Measurements from ENCODE around the gene HDAC9.
"Not testable (repeated sequence)": the region's sequence is repeated elsewhere in the genome, so short reads cannot be mapped to it uniquely, and the experiment has no call there.

HDAC9 gene

GRCh38 chr7:18900236-18900635 is 404.7 kb downstream of the HDAC9 start:
- DNase-seq (ENCODE audit: low spot score) = no peak

GRCh38 chr7:18900803-18901202 is 405.3 kb downstream of the HDAC9 start:
- DNase-seq (ENCODE audit: low spot score) = peak; percentile 27

- DNase-seq (ENCODE audit: low spot score) = no peak
Observed at GRCh38 chr7:18901351-18901750, 405.8 kb downstream of the HDAC9 start.

DNA sequence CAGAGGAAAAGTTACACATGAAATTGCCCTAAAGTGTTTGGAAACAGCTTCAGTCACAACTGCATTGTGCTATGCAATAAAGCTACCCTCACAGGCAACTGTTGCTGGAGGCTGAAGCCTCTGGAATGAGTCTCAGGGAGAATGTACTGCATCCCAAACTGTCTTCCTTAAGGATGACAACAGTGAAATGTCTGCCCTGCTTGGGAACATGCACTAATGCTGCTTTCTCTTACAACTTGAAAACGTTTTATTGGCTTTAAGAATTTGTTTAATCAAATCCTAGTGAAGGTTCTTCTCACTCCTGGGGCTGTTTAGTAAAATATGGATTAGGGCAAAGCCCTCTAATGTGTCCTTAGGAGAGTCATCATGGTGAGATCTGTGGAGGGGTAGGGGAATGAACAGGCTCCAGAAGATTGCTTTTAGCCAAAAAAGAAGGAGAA is 406.5 kb downstream of the HDAC9 start:
- DNase-seq (ENCODE audit: low spot score) = no peak

DNA sequence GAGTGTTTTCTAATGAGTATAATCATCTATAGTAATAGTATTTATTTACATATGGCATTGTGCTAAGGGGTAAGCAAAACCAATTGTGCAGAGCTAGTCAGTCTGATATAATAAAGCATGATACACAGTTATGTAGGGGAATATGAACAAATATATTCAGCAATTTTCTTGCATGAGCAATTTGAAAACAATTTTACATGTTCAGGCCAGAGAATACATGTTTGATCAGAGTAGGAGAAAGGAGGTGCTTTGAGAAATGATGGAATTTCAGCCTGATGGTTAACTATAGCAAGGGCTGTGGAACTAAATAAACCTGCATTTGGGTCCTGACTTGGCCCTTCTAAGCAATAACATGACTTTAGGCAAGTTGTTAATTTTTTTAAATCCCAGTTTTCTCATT is 407.3 kb downstream of the HDAC9 start:
- no peak for DNase-seq (ENCODE audit: low spot score)

- no peak for DNase-seq (ENCODE audit: low spot score)
Observed at GRCh38 chr7:18903695-18904094, 408.1 kb downstream of the HDAC9 start.

- no peak for DNase-seq (ENCODE audit: low spot score)
Observed at GRCh38 chr7:18905316-18905943, 409.9 kb downstream of the HDAC9 start.

GRCh38 chr7:18906901-18907300 is 411.4 kb downstream of the HDAC9 start:
- no peak for DNase-seq (ENCODE audit: low spot score)

GRCh38 chr7:18913106-18913505 is 417.6 kb downstream of the HDAC9 start:
- DNase-seq (ENCODE audit: low spot score) = no peak

DNA sequence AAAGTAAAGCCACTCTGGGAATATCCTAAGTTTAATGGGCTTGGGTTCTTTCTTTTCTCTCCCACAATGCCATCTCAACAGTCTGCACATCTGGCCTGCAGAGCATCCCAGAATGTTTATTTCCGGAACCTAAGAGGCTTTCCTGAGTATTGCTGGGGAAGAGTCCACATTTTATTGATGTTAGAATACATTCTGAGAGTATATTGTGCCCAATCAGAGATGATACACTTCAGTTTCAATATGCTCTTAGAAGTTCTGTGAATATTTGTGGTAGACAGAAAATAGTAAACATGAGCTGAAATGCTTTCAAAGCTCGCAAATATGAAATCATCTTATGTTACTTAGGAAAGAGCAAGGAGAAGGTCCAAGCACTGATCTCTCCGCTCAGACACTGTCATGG is 421.3 kb downstream of the HDAC9 start:
- DNase-seq (ENCODE audit: low spot score) = peak; percentile 27

DNA sequence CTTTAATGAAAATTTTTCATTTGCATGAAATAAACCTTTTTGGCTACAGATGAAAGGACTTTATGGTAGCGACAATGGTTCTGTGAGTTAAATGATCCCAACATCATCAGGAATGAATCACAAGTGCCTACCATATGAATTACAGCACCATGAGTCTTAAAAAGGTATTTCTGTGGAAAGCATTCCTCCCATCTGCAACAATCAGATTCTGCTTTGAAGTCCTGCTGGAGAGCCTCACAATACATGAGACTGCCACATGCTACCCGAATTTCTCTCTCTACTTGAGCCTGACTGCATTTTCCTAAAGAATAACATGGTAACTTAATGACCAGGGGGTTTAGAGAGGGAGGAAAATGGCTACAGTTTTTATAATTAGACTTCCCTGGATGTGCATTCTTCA is 431.6 kb downstream of the HDAC9 start:
- peak; percentile 56 for DNase-seq (ENCODE audit: low spot score)

- DNase-seq (ENCODE audit: low spot score) = peak; percentile 14
Observed at GRCh38 chr7:18936265-18936664, 440.7 kb downstream of the HDAC9 start.

GRCh38 chr7:18939771-18940592 is 444.4 kb downstream of the HDAC9 start:
- DNase-seq (ENCODE audit: low spot score) = no peak

DNA sequence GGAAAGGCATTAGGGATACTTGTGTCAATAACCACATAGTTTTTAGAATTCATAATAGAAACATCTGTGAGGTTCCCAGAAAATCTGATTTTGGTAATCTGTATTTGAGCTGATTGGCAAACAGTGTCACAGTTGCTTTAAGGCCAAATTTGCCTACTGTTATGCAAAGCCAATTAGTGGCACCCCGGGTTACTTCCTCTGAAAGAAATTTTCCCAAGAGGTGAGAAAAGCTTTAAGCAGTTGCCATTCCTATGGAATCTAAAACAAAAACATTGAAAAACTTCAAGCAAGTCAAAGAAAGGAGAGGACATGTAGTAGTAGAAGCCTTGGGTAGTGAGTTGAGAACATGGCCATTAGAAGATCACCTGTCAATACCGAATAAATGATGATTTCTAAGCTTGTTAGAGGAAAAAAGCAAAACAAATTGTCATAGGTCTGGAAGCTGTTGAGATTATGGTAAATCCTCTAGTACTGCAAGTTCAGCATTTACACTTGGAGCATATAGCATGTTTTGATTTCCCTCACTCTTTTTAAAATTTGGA is 445.1 kb downstream of the HDAC9 start:
- no peak for DNase-seq (ENCODE audit: low spot score)

- DNase-seq (ENCODE audit: low spot score) = no peak
Observed at GRCh38 chr7:18941207-18941606, 445.7 kb downstream of the HDAC9 start.

GRCh38 chr7:18948521-18948920 is 453.0 kb downstream of the HDAC9 start:
- no peak for DNase-seq (ENCODE audit: low spot score)

DNA sequence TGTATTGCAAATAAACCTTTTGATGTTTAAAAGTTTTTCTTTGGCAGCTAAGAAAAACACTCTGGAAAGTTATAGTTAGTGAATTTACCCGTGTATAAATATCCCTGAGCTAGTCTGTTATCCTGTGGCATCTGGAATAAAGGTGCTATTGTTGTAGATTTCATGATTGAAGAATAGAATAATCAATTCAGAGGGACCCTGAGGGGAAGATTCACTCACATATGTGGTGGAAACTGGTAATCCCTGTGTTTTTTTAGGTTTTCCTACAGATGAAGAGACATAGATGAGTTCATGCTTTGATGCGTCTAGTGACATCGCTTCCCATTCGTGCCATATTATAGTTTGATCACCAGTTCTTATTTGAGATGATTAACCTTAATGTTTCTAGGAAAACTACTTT is 457.3 kb downstream of the HDAC9 start:
- DNase-seq (ENCODE audit: low spot score) = no peak

GRCh38 chr7:18958627-18959026 is 463.1 kb downstream of the HDAC9 start:
- peak; percentile 25 for DNase-seq (ENCODE audit: low spot score)

DNA sequence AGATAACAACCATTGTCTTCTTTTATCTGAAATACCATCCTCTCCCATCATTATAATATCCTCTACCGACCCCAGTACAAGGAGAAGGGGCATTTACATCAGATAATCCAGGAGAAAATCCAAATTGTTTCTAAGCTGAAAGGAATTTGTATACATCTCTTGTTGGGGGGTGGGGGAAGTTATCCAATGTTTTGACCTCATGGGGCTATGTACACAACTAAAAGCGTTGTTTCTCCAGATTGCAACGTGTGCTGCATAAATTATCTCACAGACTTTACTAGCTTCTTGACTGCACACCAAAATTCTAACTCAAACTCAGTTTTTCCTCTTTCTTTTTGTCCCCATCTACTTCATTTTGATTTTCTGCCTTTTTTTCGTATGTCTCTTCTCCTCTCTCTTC is 465.2 kb downstream of the HDAC9 start:
- DNase-seq (ENCODE audit: low spot score) = no peak

GRCh38 chr7:18962031-18962430 is 466.5 kb downstream of the HDAC9 start:
- no peak for DNase-seq (ENCODE audit: low spot score)

- no peak for DNase-seq (ENCODE audit: low spot score)
Observed at GRCh38 chr7:18965657-18966056, 470.1 kb downstream of the HDAC9 start.

- DNase-seq (ENCODE audit: low spot score) = not testable (repeated sequence)
Observed at GRCh38 chr7:18967755-18968154, 472.2 kb downstream of the HDAC9 start.

GRCh38 chr7:18971839-18972238 is 476.3 kb downstream of the HDAC9 start:
- DNase-seq (ENCODE audit: low spot score) = no peak
